NCI-H1417 (cell line): ENCODE data around the gene CCT3.
"Not testable (repeated sequence)": the region's sequence is repeated elsewhere in the genome, so short reads cannot be mapped to it uniquely, and the experiment has no call there.

Experiments
- DNase-seq, 3 experiments: peaks; one replicate each; lab custom pipeline; 2025; lab: John Stamatoyannopoulos, UW

CCT3 gene

DNA sequence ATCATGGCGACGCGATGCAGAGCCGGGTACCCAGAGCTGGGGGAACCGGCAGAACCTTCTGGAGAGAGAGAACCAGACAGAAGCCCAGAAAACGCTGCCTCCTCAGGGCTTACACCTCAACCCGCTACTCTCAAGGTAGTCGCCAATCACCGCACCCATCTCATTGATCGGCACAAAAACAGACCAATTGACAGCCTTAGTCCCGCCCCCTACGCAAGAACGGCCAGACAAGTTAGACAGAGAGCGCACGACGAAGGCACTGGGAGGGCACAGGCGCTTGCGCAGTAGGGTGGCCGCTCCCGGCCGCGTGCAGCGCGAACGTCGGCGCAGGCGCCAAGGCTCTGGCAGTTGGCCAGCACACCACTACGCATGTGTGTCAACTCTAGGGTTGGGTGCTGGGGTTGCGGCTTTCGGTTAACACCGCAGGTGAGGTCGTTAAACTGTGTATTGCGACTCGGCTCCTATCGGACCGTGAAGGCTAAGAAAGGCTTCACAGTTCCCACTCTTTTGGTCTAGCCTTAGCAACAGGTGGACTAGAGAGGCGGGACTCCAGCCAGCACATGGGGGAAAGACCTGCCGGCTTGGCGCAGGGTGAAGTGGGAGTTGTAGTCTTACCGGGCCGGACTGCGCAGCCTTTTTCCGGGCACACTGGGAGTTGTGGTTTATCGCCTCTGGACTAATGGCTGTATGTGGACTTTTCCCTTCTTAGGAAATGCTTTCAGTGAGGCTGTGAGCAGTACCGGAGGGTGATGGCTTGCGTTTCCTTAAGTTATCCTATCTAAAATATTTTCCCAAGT, at the start of gene CCT3, which contains the start of gene TSACC:
TSS of gene CCT3 (minus strand) at position 113 of the 797 bp plus-strand sequence. CDS start at position 5, 108 bp downstream.
TSS of gene TSACC (plus strand) at position 347 of the 797 bp plus-strand sequence. CDS start 1,232 bp downstream, outside the sequence.
- peak; percentile 100 for DNase-seq

DNA sequence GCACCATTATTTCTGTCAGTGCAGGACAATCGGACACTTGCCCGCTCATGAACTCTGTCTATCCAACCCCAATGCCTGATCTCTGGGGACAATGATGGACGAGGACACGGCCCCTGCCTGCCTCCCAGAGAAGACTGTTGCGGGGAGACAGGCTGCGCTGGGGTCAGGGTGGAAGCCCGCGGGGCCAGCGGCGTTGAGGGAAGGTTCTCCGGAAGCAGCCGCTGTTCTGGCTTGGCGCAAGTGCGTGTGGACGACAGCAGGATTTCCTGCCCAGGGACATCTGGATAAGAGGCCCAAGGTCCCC, 49.7 kb upstream of the CCT3 start:
- no peak for DNase-seq

DNA sequence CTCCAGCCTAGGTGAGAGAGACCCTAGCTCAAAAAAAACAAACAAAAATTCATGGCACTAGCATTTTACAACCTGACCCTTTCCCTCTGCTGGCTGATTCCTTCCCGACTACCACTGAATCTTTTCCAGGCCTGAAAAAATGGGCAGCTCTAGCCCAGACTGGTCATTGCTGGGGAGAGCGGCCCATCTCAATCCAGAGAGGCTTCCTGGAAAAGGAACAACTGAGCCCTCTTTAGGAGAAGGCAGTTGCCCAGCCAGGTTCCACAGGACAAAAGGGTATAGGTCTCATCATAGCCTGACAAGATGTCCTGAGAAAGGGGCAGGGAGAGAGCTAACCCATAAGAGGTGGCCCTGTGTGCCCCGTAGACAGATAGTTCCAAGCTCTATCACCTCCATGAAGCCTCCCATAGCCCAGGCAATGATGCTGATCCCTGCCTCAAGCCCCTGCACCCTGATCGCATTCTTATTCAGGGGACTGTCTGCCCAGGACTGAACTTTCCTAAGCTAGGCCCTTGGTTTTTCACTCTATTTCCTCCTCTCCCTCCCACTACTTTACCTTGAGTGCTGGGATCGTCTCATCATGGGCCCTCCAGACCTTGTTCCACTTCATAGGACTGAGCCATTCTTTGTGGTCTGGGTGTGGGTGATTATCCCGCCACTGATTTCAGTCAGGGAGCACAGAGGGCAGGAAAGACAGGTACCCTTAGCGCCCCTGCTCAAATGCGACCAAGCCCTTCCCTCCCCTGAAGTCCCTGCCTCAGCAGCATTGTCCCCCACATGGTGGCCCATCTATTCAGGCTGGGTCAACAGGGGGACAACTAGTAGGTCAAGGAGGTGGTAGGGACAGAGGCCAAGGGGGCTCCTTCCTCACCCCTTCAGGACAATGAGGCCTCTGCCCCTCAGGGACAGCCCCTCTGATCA, 49.1 kb upstream of the CCT3 start:
- DNase-seq, result no peak

DNA sequence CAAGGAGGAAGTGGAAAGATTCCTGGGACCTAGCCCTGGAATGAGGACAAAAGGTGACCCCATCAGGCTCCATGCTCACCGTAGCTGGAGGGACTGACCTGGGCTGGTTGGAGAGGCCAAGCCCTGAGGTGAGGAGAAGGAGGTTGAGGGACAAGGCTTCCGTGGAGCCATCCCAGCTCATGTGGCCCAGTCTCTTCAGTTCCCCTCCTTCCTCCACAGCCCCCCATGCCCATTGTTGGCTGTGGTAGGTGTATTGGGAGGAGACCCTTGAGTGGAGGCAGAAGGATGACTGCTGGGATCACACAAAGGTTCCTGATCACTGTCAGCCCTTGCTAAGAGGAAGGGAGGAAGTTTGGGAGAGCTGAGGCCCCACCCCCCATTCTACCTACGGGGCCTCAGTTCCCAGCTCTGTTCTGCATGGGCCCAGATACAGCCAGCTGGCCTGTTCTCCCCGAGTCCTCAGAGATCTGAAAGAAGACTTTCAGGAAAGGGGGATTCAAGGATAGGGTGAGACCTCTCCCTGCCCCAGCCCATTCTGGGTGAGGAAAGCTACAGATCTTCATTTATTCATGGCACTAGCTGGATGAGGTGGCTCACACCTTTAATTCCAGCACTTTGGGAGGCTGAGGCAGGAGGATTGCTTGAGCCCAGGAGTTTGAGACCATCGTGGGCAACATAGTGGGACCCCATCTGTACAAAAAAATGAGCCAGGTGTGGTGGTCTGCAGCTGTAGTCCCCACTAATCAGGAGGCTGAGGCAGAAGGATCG, 48.2 kb upstream of the CCT3 start:
- no peak for DNase-seq

DNA sequence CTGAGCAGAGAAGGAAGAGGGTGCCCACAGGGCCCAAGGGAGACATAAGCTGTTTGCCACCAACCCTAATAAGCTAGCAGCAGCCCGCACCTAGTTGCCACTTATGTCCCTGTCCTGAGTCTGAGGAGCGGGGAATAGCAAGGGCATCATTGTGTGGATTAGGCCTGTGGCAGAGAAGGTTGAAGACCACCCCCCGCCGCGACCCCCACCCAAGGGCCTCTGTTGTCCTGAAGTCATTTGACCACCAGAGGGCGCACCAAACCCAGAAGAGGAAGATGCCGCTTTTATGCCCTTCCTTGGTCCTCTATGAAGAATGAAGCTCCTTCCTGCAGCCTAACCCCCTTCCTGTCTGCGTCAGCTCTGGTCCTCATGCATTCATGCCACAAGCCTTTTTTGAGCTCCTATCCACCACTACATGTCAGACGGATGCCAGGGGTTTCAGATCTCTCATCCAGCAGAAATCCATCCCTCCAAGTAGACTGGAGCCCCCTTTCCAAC, 47.5 kb upstream of the CCT3 start:
- peak; percentile 72 to 89 (median 89) for DNase-seq

DNA sequence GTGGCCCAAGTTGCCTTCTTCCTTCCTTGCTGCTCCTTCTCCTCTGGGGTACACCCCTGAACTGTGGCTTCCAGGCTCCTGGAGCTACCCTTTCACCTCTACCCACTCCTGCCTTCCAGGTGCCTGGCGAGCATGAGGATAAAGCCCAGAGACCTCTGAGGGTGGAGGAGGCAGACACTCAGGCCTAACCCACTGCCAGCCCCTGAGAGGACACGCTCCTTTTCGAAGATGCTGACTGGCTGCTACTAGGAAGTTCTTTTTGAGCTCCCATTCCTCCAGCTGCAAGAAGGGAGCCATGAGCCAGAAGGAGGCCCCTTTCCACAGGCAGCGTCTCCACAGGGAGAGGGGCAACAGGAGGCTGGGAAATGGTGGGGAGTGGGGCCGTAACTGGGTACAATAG, 46.6 kb upstream of the CCT3 start:
- no peak for DNase-seq

DNA sequence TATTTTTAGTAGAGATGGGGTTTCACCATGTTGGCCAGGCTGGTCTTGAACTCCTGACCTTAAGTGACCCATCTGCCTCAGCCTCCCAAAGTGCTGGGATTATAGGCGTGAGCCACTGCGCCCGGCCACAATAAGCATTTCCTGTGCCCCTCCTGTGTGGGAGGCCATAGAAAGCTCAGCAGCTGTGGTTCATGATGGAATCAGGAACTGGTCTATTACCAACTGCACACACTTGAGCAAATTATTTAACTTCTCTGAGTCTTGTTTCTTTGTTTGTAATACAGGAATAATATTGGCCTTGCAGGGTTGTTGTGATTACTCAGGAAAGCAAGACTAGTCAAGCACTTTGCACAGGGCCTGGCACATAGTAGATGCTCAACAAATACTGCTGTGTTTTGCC, 45.9 kb upstream of the CCT3 start:
- DNase-seq, result no peak

DNA sequence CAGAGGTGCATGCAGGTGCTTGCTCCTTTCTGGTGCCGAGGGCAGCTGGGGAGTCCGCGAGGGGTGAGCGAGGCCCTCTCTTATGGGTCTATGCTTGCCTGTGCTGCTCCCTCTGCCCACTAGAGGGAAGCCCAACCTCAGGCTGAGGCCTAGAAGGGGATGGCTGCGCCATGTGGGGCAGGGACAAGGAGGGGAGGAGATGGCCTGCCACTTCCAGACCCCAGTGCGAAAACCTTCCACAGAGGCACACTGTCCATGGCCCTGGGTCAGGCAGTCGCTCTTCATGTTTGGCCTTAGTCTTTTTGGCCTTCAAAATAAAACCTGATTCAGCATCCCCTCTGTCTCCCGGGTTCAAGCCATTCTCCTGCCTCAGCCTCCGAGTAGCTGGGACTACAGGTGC, 44.9 kb upstream of the CCT3 start:
- peak; percentile 63 to 82 (median 78) for DNase-seq

DNA sequence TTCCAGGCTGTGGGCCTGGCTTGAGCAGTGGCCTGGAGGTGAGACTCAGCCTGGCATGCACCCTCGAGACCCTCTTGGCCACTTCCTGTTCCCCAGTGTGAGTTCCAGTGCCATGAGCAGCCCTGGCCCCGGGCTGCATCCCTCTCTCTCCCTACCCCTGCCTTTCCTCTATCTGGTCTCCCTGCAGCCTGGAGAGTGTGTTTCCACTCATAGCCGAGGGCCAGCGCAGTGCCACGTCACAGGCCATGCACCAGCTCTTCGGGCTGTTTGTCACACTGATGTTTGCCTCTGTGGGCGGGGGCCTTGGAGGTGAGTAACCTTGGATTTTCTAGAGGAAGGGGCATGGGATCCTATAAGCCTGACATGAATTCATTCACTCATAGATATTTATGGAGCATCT, 44.5 kb upstream of the CCT3 start:
- no peak for DNase-seq

DNA sequence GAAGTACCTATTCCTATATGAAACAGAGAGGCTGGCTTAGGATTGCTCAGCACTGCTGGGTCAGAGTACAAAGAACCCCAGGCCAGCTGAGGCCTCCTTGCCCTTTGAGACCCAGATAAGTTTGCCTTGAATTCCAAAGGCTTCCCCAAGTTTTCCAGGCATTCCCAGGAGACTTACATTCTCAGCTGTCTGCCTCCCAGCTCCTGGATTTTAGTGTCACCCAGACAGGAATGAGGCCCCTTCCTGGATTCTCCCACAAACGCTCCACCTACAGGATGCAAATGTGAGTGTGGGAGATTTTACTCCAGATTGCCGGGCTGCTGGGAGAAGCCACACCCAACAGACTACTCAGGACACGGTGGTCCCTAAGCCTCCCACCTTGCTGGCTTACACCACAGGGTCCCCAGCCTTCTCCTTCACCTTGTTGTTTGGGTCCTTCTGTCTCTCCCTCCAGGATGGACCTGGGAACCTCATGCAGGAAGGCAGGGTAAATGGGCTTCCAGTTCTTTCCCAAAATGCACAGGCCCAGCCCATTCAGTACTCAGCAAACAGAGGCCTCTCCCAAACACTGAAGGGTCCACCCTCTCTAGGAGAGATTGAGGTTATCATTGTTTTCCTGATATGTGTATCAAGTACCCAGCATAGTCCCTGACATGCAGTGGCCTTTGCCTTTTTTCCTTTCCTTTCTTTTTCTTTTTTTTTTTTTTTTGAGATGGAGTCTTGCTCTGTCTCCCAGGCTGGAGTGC, 41.5 kb upstream of the CCT3 start:
- no peak for DNase-seq

DNA sequence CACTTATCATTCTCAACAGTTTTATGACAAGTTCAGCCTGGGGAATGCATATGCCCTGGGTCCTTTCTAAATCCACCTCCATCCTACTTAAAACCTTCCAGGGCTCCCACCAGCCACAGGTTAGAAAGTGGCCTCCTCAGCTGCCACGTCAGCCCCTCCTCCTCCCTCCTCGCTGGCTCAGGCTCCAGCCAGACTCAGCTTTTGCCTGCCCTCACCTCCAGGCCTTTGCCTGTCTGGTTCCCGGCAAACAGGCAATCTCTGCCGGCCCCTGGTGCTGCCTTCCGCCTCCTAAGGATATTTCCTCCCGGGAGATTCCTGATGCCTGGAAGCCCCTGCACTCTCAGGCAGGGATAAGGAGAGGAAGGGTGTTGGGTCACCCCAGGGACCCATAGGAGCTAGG, 40.5 kb upstream of the CCT3 start:
- DNase-seq, result no peak

DNA sequence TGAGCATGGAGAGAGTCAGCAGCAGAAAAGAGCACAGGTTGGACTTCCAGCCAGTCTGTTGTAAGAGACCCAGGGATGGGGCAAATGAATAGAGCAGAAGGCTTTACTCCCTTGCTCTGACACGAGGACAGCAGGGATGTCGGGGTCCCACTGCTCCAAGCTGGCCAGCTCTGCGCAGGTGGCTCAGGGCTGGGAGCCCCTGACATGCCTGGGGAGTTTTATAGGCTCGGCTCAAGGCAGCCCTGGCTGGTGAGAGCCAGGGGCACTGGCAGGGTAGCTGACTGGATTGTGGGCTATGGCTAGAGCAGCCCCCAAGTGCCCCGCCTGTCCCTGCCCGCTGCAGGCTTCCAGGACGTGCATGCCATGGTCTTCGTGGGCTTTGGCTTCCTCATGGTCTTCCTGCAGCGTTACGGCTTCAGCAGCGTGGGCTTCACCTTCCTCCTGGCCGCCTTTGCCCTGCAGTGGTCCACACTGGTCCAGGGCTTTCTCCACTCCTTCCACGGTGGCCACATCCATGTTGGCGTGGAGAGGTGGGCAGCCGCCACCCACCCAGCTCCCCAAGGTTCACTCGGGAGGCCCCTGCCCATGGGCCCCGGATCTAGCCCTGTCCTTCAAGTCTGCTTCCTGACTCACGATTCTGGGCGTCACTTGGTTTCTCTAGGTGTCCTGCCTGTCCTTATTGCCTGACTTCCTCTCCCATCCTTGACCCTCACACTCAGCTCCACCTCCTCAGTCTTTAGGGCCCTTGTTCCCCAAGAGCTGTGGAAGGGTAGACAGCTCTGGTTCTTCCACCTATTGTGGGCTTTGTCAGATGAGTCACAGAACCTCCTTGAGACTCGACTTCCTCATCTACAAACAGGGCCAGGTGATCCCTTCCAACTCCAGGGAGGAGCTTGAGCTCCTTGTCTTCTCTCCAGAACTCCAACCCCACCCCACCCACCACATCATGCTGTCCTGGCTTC, 39.1 kb upstream of the CCT3 start:
- DNase-seq, result no peak

DNA sequence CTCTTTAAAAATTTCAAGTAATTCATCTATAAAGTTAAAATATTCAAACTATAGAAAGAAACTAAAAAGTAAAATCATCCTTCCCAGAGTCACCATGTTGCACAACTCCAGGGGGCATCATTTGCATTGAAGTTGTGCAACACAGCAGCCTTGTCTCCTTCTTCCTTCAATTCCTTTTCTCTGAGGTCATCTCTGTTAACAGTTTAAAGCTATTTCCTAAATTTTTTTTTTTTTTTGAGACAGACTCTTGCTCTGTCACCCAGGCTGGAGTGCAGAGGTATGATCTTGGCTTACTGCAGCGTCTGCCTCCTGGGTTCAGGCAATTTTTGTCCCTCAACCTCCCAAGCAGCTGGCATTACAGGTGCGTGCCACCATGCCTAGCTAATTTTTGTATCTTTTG, 38.1 kb upstream of the CCT3 start:
- DNase-seq, result no peak

DNA sequence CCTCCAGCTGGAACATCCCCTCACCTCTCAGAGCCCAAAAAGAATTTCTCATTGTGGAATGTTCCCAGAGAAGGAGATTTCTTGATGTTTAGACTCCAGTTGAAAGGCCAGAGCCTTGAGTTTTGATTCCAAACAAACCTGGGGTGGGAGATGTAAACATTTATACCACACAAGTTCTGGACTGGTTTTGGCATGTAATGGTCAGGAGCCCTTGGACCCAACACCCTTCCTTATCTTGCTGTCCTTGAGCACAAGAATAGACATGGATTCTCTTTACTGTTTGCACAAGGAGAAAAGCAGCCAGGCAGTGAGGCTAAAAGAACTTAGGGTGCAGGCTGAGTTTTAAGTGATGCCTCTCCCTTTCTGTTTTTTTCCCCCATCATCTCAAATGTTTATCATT, 35.5 kb upstream of the CCT3 start:
- no peak for DNase-seq

DNA sequence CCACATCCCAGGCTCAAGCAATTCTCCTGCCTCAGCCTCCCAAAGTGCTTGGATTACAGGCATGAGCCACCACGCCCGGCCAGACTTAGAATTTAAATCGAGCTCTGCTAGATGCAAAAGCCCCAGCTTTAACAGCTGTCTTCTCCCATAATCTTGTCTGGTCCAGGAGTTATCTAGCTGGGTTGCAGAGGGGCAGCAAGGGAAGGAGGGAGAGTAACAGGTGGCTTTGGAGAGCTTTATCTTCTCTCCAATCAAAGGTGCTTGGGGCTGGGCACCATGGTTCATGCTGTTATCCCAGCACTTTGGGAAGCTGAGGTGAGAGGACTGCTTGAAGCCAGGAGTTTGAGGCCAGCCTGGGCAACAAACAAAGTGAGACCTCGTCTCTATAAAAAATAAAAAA, 34.8 kb upstream of the CCT3 start:
- DNase-seq, result no peak

DNA sequence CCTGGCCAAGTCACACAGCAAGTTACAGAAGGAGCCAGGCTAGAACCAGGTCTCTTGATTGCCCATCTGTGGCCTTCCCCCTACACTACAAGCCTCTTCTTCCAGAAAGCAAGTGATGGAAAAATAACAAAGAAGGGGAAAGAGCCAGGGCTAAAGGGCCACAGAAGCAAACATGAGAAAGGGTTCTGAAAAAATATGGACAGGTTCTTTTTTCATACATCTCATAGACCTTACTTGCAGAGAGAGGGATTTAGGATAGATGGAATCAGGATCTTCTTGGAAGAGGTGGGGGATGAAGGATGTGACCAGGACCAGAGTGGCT, 34.1 kb upstream of the CCT3 start:
- DNase-seq, result no peak

DNA sequence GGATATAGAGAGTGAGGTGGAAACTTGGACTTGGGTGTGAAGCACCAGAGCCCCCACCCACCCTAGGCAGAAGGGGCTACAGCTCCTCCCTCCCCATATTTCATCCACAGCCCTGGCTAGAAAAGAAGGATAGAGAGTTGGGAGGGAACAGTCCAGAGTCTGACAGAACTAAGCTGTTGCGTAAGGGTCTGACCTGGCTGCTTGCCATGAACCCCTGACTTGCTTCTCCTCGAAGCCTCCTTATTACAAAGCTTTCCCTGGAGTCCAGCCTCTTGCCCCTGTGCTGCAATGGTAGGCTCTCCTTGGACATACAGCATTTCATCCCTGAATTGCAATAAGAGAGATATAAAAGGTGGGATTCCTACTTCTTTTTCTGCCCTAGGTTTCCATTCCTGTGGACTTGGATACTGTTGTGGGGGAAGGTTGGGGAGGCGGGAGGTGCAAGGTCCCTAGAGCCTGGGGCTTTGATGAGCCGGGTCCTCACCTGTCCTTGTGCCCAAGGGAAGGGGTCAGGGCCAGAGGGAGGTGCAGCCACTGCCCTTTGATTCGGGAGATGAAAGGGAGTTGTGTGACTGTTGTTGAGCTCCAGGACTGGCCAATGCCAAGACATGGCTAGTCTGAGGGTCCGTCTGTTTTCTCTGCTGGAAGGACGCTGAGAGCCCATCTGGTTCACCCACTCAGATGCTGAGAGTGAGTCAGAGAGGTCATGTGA, 33.6 kb upstream of the CCT3 start:
- no peak for DNase-seq

DNA sequence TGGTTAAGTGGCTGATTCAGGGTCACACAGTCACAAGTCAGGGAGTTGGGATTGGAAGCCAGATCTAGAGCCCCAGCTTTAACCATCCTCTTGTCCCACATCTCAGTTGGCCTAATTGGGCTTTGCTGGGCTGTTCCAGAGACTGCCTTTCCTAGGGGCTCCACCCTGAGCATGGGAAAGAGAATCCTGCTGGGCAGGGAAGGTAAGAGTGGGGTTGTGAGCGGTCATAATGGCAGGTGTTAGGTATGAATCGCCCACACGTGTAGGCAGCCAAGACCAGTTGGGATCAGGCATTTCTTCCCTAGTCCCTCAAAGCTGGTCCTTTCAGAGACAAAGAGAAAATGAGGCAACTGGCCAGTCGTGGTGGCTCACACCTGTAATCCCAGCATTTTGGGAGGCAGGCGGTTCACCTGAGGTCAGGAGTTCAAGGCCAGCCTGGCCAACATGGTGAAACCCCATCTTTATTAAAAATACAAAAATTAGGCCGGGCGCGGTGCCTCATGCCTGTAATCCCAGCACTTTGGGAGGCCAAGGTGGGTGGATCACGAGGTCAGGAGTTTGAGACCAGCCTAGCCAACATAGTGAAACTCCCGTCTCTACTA, 31.7 kb upstream of the CCT3 start:
- DNase-seq, result not testable (repeated sequence)
